ENCODE measurements around the gene NFX1.
"Not testable (repeated sequence)": the region's sequence is repeated elsewhere in the genome, so short reads cannot be mapped to it uniquely, and the experiment has no call there.

Gene NFX1

DNA sequence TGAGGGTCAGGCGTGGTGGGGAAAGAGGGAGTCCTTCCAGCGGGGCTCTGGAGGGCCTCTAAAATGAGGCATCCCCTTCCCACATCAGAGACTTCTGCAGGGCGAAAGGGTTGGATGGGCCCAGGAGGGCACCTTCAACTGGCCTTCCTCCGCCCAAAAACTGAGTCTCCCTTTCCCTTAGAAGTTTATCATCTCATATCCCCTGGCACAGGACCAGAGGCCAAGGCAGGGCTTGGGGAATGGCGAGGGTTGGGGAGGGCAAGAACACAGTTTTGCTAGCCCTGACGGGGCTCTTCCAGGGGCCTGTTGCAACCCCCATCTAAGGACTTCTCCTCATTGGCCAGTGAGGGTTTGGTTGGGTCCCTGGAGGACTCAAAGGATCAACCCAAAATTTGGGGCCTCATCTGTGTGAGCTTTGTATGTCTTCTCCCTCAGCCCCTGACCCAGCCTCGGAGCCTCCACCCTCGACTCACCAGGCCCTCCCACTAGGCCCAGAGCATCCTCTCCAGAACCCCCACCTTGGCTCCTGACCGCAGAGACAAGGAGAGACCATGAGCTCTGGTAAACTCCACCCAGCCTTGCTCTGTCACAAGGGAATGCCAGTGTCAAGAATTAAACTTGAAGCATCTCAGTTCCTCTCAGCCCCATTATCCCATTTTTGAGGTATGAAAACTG lies 87.9 kb downstream of the NFX1 start:
- ATAC-seq: no peak
- no peak overlapping the region for H3K27ac Mint-ChIP-seq

DNA sequence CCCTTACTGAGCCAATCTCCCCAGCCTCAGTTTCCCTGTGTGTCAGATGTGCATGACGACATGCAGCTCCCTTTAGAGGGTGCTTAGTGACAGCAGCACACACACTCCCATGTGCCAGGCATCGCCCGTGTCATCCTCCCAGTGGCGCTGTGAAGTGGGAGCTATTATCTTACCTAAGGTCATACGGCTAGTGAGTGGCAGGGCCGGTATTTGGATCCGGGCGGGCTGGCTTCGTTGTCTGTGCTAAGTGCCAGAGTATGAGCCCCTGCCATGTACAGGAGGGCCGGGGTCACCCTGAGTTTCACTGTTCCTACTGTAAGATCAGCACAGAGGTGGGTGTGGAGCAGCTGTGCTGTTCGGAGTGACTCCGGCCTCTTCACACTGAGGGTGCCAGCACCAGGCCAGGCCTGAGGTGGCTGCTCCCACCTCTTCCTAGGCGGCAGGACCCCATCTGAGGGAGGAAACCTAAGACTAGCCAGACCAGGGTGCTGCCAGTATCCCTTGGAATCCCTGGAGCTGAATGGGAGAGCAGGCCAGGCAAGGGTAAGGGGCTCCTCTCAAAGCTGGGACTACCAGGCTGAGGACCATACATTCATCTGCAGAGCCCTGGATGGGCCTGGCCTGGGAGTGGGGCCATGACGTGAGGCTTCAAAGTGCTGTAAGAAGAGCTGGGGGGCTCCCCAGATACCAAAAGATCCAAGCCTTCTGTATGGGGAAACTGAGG lies 89.5 kb downstream of the NFX1 start:
- Mint-ChIP-seq H3K36me3 (peaks cover 6% of the 10 kb centered on the region), H3K4me1 (no peaks in the 10 kb centered on the region), H3K4me3 (no peak overlapping the region), H3K27ac (no peak overlapping the region), H3K9me3 (no peaks in the 10 kb centered on the region)
- DNase-seq (ENCODE audit: low spot score in 2 of 2) (no peak), ATAC-seq (peak; percentile 16)

More for the DNA sequence above, 87.9 kb downstream of the NFX1 start:
- Mint-ChIP-seq H3K4me1 (no peaks in the 10 kb centered on the region), H3K4me3 (no peak overlapping the region), H3K36me3 (peaks cover 6% of the 10 kb centered on the region), H3K9me3 (no peaks in the 10 kb centered on the region)
- DNase-seq (ENCODE audit: low spot score in 2 of 2): no peak

GRCh38 chr9:33380390-33381094 lies 90.2 kb downstream of the NFX1 start:
- H3K9me3 Mint-ChIP-seq: no peaks in the 10 kb centered on the region
- H3K4me3 Mint-ChIP-seq: no peak overlapping the region
- peaks cover 6% of the 10 kb centered on the region for H3K36me3 Mint-ChIP-seq
- no peaks in the 10 kb centered on the region for H3K4me1 Mint-ChIP-seq
- DNase-seq (ENCODE audit: low spot score in 2 of 2) (no peak), ATAC-seq (peak; percentile 60)
- H3K27ac Mint-ChIP-seq: no peak overlapping the region

DNA sequence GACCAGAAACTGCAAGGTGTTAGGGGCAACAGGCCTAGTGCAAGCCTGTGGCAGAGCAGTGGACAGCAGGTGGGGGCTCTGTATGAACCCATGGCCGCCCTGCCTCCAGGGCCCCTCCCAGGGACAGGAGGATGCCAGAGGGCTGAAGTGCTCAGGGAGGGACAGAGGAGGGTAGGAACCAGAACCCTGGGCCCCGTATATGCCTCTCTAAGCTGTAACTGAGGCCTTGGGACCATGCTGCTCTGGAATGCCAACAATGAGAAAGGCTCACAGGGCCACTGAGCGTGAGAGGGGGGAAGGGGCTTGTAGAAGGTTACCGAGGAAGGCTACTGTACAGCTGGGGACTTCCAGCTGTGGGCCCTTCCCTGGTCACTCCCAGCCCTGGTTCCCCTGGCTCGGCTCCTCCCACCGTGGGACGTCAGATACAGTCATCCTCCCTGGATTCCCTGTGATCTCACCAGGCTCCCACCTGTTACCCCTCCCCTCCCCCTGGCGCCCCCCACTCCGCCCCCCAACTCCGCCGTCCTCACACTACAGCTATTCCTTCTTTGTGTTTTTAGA lies 91.0 kb downstream of the NFX1 start:
- ATAC-seq: peak; percentile 16

DNA sequence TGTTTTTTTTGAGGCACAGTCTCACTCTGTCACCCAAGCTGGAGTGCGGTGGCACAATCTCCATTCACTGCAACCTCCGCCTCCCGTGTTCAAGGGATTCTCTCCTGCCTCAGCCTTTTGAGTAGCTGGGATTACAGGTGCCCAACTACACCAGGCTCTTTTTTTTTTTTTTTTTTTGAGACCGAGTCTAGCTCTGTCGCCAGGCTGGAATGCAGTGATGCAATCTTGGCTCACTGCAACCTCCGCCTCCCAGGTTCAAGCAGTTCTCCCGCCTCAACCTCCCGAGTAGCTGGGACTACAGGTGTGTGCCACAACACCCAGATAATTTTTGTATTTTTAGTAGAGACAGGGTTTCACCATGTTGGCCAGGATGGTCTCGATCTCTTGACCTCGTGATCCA lies 92.1 kb downstream of the NFX1 start:
- DNase-seq (ENCODE audit: low spot score in 2 of 2); H3K4me3 Mint-ChIP-seq; H3K36me3 Mint-ChIP-seq; H3K27ac Mint-ChIP-seq; H3K9me3 Mint-ChIP-seq; H3K4me1 Mint-ChIP-seq; ATAC-seq: not testable (repeated sequence)

More for the DNA sequence above, 91.0 kb downstream of the NFX1 start:
- Mint-ChIP-seq H3K27ac (no peak overlapping the region), H3K9me3 (no peaks in the 10 kb centered on the region), H3K4me3 (no peak overlapping the region), H3K36me3 (peaks cover 6% of the 10 kb centered on the region), H3K4me1 (no peaks in the 10 kb centered on the region)
- no peak for DNase-seq (ENCODE audit: low spot score in 2 of 2)

GRCh38 chr9:33383396-33383795 lies 93.1 kb downstream of the NFX1 start:
- not testable (repeated sequence) for H3K36me3 Mint-ChIP-seq; H3K4me1 Mint-ChIP-seq; H3K9me3 Mint-ChIP-seq; ATAC-seq; H3K4me3 Mint-ChIP-seq; DNase-seq (ENCODE audit: low spot score in 2 of 2)
- H3K27ac Mint-ChIP-seq: peak overlapping the region; percentile 38

DNA sequence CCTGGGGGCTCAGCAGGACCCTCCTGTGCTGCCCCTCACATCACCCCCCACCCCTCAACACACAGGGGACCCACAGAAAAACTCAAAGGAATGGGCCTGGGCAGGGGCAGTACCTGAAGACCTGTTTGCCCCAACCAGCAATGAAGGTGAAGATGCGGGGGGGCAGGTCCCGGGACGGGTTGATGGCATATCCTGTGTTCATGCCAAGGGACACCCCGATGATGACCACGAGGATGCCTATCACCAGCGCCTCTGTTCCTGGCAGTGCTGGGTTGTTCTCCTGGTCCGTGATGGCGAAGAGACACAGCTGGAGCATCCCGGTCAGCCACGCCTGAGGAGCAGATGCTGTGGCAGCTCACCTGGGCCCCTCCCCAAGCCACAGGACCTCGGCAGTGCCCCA lies 95.2 kb downstream of the NFX1 start:
- not testable (repeated sequence) for H3K9me3 Mint-ChIP-seq; H3K4me3 Mint-ChIP-seq; H3K4me1 Mint-ChIP-seq; H3K27ac Mint-ChIP-seq; DNase-seq (ENCODE audit: low spot score in 2 of 2); ATAC-seq; H3K36me3 Mint-ChIP-seq

GRCh38 chr9:33385979-33386640 lies 95.8 kb downstream of the NFX1 start:
- not testable (repeated sequence) for H3K27ac Mint-ChIP-seq; H3K36me3 Mint-ChIP-seq; H3K4me3 Mint-ChIP-seq; DNase-seq (ENCODE audit: low spot score in 2 of 2); H3K4me1 Mint-ChIP-seq; H3K9me3 Mint-ChIP-seq; ATAC-seq

GRCh38 chr9:33386641-33386996 lies 96.3 kb downstream of the NFX1 start:
- not testable (repeated sequence) for H3K9me3 Mint-ChIP-seq; H3K4me3 Mint-ChIP-seq; DNase-seq (ENCODE audit: low spot score in 2 of 2); ATAC-seq; H3K27ac Mint-ChIP-seq; H3K4me1 Mint-ChIP-seq; H3K36me3 Mint-ChIP-seq

DNA sequence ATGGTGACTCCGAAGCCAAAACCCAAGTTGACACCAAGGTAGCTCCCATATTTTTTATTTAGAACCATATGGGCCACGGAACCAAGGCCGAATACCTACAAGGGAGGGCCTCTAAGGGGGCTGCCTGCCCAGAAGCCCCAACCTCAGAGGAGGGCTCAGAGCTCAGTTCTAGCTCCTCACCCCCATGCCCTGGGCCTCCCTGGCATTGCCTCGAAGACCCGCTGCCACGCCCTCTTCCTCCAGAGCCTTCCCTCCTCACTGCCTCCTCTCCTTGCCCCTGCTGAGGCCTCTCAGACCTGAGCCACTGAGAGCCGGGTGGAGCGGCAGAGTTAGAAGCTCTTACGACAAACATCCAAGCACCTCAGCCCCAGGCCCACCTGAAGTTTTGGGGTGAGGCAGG lies 96.7 kb downstream of the NFX1 start:
- H3K36me3 Mint-ChIP-seq; ATAC-seq; H3K9me3 Mint-ChIP-seq; H3K4me1 Mint-ChIP-seq; DNase-seq (ENCODE audit: low spot score in 2 of 2); H3K27ac Mint-ChIP-seq; H3K4me3 Mint-ChIP-seq: not testable (repeated sequence)

GRCh38 chr9:33388110-33388994 lies 98.0 kb downstream of the NFX1 start:
- Mint-ChIP-seq H3K27ac (peak overlapping the region; percentile 60), H3K9me3 (no peaks in the 10 kb centered on the region), H3K36me3 (no peaks in the 10 kb centered on the region), H3K4me1 (no peaks in the 10 kb centered on the region), H3K4me3 (no peak overlapping the region)
- DNase-seq (ENCODE audit: low spot score in 2 of 2) (no peak), ATAC-seq (no peak)

DNA sequence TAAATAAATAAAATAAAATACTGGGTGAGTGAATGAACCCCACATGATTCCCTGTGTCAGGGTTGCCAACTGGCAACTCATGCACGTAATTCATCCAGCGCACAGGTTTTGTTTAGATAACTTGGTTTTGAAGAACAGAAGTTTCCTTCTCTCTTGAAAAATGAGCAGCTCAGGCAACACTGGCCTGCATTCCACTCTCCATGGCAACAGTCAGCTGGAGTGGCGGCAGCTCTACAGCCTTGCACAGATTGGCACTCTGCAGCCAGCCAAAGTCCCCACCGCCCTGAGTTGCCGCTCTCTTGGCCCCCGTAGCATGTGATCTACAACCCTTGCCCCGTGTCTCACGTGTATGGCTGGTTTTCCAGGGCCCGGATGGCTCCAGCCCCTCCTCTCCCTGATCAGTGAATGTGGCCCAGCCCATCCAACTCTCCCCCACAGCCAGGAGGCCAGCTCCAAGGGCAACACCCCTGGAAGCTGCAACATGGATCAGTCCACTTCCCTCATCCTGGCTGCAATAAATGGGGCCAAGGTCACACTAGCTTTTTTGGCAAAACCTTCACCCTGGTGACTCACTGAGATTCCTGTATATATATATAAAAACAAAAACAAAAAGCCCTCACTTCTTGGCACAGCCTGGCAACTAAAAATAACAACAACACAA lies 100.9 kb downstream of the NFX1 start:
- not testable (repeated sequence) for DNase-seq (ENCODE audit: low spot score in 2 of 2); ATAC-seq; H3K9me3 Mint-ChIP-seq; H3K4me1 Mint-ChIP-seq; H3K4me3 Mint-ChIP-seq; H3K27ac Mint-ChIP-seq; H3K36me3 Mint-ChIP-seq

- not testable (repeated sequence) for H3K27ac Mint-ChIP-seq; ATAC-seq; H3K4me1 Mint-ChIP-seq; H3K36me3 Mint-ChIP-seq; H3K9me3 Mint-ChIP-seq; DNase-seq (ENCODE audit: low spot score in 2 of 2); H3K4me3 Mint-ChIP-seq
These were observed 102.3 kb downstream of the NFX1 start for GRCh38 chr9:33392591-33393021.

- Mint-ChIP-seq H3K4me3 (no peak overlapping the region), H3K36me3 (no peaks in the 10 kb centered on the region), H3K27ac (no peak overlapping the region)
These were observed 103.3 kb downstream of the NFX1 start for GRCh38 chr9:33393581-33393980.

More at GRCh38 chr9:33393581-33393980, 103.3 kb downstream of the NFX1 start:
- no peaks in the 10 kb centered on the region for H3K9me3 Mint-ChIP-seq
- no peaks in the 10 kb centered on the region for H3K4me1 Mint-ChIP-seq
- DNase-seq (ENCODE audit: low spot score in 2 of 2) (no peak), ATAC-seq (no peak)
